T-helper 2 cell treated with Interferon-gamma antibody and Interleukin-4, amounts not matched to agents 100 ng/mL and 5 ng/mL, for 36 hours (primary cell): ENCODE measurements around the gene CHST15. TPM values are rescaled to one million over a fixed set of nuclear protein-coding genes. Genes with fewer than 3 reads are reported as not detected.

ENCODE experiments used
- intact Hi-C: fragments of 100-400 bp; cut with micrococcal nuclease; formaldehyde crosslinking; loops from one replicate; pipeline ENCODE4 v1.15.1; 2023
- total RNA-seq: library from RNA; stranded (reverse); gene quantifications from 2 replicates; pipeline ENCODE4 v1.2.3, GENCODE V29; 2022

CHST15 gene
- total RNA-seq, 1 donor from 2014 or later = not detected

DNA sequence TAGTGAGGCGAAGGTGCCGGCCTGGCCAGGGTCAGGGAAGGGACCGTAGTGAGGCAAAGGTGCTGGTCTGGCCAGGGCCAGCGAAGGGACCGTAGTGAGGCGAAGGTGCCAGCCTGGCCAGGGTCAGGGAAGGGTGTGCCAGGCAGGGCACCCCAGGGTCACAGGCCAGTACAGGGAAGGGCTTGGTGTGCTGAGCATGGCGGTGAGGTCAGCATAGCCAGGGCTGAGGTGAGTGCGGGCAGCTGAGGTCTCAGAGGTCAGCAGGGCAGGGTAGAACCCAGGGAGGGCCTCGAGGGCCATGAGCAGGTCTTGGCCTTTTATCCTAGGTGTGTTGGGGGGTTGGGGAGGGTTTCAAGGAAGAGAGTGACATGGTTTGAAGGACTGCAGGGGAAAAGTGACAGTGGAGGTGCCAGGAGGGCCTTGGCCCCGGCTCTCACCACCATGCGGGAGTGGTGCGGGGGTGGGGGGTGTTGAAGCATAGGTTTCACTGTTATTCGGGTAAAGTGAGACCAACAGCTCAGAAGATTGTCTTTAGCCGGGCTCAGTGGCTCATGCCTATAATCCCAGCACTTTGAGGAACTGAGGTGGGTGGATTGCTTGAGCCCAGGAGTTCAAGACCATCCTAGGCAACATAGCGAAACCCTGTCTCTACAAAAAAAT, 93.3 kb downstream of the CHST15 start:
- intact Hi-C loops = loop anchor here (10.0 kb wide), 1 partner anchor 225 kb away; no protein-coding TSS in a partner anchor

- intact Hi-C loops = loop anchor here (10.0 kb wide), 1 partner anchor 226 kb away; no protein-coding TSS in a partner anchor
These were observed 94.1 kb downstream of the CHST15 start for GRCh38 chr10:123999261-123999660.

- intact Hi-C loops = loop anchor here (10.0 kb wide), 1 partner anchor 226 kb away; no protein-coding TSS in a partner anchor
These were observed 94.9 kb downstream of the CHST15 start for GRCh38 chr10:123998197-123999141.

- intact Hi-C loops = loop anchor here (10.0 kb wide), 1 partner anchor 227 kb away; no protein-coding TSS in a partner anchor
These were observed 95.8 kb downstream of the CHST15 start for GRCh38 chr10:123997486-123998196.

DNA sequence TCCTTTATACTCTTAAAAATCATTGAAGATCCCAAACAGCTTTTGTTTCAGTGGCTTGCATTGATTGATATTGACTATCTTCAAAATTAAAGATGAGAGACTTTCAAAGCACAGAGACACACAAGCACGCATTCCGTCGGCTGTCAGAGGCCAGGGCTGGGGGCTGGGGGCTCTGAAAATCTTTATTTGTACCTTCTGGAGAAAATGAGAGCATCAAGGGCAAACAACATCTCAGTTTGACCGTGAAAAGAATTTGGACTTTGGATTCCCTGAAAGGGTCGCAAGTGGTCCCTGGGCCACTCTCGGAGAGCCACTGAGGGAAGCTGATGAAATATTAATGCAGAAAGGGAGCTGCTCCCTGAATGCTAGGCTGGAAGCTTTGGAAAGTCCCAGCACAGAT, 96.4 kb downstream of the CHST15 start:
- intact Hi-C loops = loop anchor here (10.0 kb wide), 1 partner anchor 228 kb away; no protein-coding TSS in a partner anchor

- intact Hi-C loops = loop anchor here (10.0 kb wide), 1 partner anchor 228 kb away; no protein-coding TSS in a partner anchor
These were observed 97.1 kb downstream of the CHST15 start for GRCh38 chr10:123996302-123996701.

- intact Hi-C loops = loop anchor here (10.0 kb wide), 1 partner anchor 229 kb away; no protein-coding TSS in a partner anchor
These were observed 97.8 kb downstream of the CHST15 start for GRCh38 chr10:123995461-123996131.

GRCh38 chr10:123995082-123995460, 98.3 kb downstream of the CHST15 start:
- intact Hi-C loops = loop anchor here (10.0 kb wide), 1 partner anchor 230 kb away; no protein-coding TSS in a partner anchor

- intact Hi-C loops = loop anchor here (1.0 to 10.0 kb wide), 2 partner anchors 230 to 395 kb away; no protein-coding TSS in a partner anchor
These were observed 98.8 kb downstream of the CHST15 start for GRCh38 chr10:123994417-123995081.

DNA sequence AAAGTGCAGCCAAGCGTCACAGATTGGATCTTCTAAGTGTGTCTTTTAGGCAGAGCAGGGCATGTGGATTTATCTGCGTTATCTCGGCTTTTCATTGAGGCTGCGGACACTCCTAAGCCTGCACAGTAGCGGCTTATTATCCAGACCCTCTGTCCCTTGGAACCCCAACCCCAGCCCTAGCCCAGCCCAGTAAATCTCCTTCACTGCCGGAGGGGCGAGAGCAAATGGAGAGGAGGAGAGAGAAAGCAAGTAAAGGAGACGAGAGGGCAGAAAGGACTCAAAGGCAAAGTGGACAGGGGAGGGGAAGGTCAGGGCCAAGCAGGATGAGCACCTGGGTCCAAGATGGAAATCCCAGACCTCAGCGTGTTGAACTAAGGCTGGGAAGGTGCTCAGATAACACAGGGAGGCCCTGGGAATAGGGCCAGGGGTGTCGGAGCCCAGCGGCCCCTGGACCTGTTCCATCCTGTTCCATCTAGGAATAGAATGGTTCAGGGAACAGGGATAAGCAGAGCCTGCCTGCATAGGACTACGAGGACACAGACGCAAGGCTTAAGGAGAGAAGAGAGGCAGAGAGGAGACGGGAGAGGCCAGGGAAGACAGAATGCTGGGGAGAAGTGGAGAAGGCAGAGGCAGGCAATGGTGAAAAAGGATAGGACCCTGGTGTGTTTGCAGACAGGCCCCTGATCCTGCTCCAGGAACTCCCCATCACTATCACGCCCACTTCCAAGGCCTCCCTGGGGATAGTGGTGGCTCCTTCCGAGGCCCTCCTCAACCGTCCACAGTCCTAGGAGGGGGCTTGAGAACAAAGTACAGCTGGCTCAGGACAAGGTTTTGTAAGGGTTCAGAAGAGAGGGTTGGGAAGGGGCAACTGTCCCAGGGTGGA, 99.6 kb downstream of the CHST15 start:
- intact Hi-C loops = loop anchor here (1.0 to 10.0 kb wide), 2 partner anchors 231 to 396 kb away; no protein-coding TSS in a partner anchor

DNA sequence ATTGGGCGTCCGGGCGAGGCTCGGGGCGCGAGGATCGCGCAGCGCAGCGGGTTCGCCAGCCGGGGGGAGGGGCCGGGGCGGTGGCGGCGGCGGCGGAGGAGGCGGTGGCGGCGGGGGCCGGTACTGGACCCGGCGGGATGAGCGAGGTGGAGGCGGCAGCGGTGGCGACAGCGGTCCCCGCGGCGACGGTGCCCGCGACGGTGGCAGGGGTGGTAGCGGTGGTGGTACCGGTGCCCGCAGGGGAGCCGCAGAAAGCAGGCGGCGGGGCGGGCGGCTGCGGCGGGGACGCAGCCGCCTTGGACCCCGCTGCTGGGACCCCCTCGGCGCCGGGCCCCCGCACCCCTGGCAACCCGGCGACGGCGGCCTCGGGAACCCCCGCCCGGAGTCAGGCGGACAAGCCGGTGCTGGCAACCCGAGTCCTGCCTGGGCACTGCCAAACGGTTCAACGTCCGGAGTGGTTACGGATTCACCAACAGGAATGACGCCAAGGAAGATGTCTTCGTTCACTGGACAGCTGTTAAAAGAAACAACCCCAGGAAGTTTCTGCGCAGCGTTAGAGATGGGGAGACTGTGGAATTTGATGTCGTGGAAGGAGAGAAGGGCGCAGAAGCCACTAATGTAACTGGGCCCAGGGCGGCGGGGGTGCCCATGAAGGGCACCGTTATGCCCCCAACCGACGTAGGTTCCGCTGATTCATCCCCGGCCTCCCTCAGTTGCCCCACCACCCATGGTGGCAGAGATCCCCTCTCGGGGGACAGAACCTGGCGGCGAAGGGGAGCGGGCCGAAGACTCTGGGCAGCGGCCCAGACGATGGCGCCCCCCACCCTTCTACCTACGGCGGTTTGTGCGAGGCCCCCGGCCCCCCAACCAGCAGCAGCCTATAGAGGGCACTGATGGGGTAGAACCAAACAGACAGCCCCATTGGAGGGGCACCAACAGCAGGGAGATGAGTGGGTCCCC, 101.5 kb downstream of the CHST15 start:
- intact Hi-C loops = loop anchor here (10.0 kb wide), 1 partner anchor 233 kb away; no protein-coding TSS in a partner anchor

- intact Hi-C loops = loop anchor here (10.0 kb wide), 1 partner anchor 234 kb away; no protein-coding TSS in a partner anchor
These were observed 102.5 kb downstream of the CHST15 start for GRCh38 chr10:123990889-123991288.

DNA sequence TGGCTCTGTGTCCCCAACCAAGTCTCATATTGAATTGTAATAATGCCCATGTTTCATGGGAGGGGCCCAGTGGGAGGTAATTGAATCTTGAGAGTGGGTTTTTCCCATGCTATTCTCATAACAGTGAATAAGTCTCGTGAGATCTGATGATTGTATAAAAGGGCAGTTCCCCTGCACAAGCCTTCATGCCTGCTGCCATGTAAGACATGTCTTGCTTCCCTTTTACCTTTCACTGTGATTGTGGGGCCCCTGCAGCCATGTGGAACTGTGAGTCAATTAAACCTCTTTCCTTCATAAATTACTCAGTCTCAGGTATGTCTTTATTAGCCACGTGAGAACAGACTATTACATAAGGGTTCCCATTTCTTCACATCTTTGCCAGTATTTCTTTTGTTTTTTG, 104.7 kb downstream of the CHST15 start:
- intact Hi-C loops = no loop called here

GRCh38 chr10:123986736-123987135, 106.7 kb downstream of the CHST15 start:
- intact Hi-C loops = no loop called here

- intact Hi-C loops = no loop called here
These were observed 119.0 kb downstream of the CHST15 start for GRCh38 chr10:123974406-123974805.

GRCh38 chr10:123972481-123973401, 120.7 kb downstream of the CHST15 start:
- intact Hi-C loops = no loop called here

GRCh38 chr10:123970927-123971286, 122.5 kb downstream of the CHST15 start:
- intact Hi-C loops = no loop called here
